ENCODE data around the gene GOLGA6L2.

DNA sequence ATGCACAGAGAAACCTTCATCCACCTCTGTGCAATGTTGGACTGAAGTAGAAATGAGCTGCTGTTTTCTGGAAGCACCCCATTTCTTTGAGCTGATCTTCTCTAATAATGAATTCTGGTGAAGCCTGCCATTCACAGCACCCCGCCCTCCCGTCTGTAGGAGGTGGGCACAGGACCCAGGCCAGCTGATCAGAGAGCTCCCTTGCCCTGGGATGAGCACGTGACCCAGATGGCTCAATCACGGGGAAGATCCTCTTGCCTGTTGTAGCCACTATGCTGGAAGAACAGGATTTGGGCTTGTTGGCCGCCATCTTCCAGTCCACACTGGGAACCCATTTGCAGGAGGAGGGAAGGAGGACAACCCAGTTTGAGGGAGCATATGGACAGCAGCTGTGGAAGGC lies 44.5 kb downstream of the GOLGA6L2 start:
- TF ChIP-seq, protein P1, sequence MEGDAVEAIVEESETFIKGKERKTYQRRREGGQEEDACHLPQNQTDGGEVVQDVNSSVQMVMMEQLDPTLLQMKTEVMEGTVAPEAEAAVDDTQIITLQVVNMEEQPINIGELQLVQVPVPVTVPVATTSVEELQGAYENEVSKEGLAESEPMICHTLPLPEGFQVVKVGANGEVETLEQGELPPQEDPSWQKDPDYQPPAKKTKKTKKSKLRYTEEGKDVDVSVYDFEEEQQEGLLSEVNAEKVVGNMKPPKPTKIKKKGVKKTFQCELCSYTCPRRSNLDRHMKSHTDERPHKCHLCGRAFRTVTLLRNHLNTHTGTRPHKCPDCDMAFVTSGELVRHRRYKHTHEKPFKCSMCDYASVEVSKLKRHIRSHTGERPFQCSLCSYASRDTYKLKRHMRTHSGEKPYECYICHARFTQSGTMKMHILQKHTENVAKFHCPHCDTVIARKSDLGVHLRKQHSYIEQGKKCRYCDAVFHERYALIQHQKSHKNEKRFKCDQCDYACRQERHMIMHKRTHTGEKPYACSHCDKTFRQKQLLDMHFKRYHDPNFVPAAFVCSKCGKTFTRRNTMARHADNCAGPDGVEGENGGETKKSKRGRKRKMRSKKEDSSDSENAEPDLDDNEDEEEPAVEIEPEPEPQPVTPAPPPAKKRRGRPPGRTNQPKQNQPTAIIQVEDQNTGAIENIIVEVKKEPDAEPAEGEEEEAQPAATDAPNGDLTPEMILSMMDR (IDR thresholded peaks at IDR 0.05) = no peak
- TF ChIP-seq EP300 (IDR thresholded peaks at IDR 0.05) = no peak

Data from sigmoid colon (tissue), 4 donors.